ENCODE data around the gene SEPTIN10. TPM values are rescaled to one million over a fixed set of nuclear protein-coding genes. Genes with fewer than 3 reads are reported as not detected.

SEPTIN10 gene
- total RNA-seq, 1 experiment from 2014 or later, result 105 TPM

DNA sequence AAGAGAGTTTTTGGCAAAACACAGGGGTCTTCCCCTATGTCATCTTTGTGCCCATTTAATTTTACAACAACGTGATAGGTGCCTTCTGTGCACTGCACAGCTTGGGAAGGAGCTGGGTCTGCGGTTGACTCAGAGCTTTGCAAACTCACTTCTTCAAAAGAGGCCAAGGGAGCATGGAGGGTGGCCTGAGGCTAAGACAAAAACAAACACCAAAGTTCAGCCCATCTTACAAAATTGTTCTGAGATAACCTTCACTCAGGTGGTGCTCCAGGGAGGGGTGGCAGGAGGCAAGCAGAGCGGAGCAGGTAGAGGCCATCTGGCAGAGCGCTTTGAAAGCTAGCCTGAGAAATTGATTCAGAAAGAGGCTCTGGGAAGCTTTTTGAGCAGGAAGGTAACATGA, 10.2 kb upstream of the SEPTIN10 start:
- Mint-ChIP-seq H3K4me1 (ENCODE audit: insufficient read depth, unreplicated experiment) (no peaks in the 10 kb centered on the region), H3K9me3 (ENCODE audit: unreplicated experiment) (no peaks in the 10 kb centered on the region), H3K27ac (ENCODE audit: low read depth, unreplicated experiment) (no peak overlapping the region), H3K4me3 (ENCODE audit: unreplicated experiment) (no peak overlapping the region), H3K36me3 (ENCODE audit: insufficient read depth, unreplicated experiment) (no peaks in the 10 kb centered on the region), H3K27me3 (ENCODE audit: insufficient read depth, unreplicated experiment) (no peaks in the 10 kb centered on the region)
- BruUV-seq (replicated peaks), result no TSS peak
- POLR2A ChIA-PET, result interaction anchor here (0.7 to 3.0 kb wide), 2 partner anchors 9 to 19 kb away, joined by 3 to 14 read pairs; partner anchors contain the start of genes SEPTIN10 and SOWAHC
- CTCF ChIA-PET, result no interaction called here
- intact Hi-C loops (cut with micrococcal nuclease), result no loop called here
- TF ChIP-seq, protein P1, sequence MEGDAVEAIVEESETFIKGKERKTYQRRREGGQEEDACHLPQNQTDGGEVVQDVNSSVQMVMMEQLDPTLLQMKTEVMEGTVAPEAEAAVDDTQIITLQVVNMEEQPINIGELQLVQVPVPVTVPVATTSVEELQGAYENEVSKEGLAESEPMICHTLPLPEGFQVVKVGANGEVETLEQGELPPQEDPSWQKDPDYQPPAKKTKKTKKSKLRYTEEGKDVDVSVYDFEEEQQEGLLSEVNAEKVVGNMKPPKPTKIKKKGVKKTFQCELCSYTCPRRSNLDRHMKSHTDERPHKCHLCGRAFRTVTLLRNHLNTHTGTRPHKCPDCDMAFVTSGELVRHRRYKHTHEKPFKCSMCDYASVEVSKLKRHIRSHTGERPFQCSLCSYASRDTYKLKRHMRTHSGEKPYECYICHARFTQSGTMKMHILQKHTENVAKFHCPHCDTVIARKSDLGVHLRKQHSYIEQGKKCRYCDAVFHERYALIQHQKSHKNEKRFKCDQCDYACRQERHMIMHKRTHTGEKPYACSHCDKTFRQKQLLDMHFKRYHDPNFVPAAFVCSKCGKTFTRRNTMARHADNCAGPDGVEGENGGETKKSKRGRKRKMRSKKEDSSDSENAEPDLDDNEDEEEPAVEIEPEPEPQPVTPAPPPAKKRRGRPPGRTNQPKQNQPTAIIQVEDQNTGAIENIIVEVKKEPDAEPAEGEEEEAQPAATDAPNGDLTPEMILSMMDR (IDR thresholded peaks at IDR 0.05; ENCODE audit: unreplicated experiment), result no peak
- DNase-seq (ENCODE audit: unreplicated experiment), result no peak

DNA sequence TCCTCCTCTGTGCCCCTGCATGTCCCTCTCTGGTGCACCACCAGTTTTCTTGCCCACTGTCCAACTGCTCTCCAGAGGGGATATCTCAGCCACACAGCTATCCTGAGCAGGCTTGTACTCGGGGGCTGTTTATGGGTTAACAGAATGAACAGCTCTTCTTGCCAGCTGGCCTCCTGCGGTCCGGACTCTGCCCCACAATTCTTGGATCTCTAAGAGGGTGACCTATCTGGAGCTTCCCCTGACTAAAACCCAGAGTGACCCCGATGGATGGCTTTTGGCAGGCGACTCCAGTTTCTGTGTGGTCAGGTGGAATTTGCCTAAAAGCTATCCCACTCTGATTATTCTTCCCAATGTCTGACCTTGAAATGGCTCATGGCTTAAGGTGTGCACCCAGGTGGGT, 9.5 kb upstream of the SEPTIN10 start:
- H3K4me1 Mint-ChIP-seq (ENCODE audit: insufficient read depth, unreplicated experiment), result no peaks in the 10 kb centered on the region
- no peaks in the 10 kb centered on the region for H3K36me3 Mint-ChIP-seq (ENCODE audit: insufficient read depth, unreplicated experiment)
- CTCF ChIA-PET, result no interaction called here
- H3K27me3 Mint-ChIP-seq (ENCODE audit: insufficient read depth, unreplicated experiment), result no peaks in the 10 kb centered on the region
- POLR2A ChIA-PET, result interaction anchor here (0.7 to 3.0 kb wide), 3 partner anchors 9 to 83 kb away, joined by 3 to 14 read pairs (median 3); partner anchors contain the start of genes SEPTIN10 and SOWAHC
- H3K9me3 Mint-ChIP-seq (ENCODE audit: unreplicated experiment), result no peaks in the 10 kb centered on the region
- BruUV-seq (replicated peaks), result no TSS peak
- intact Hi-C loops (cut with micrococcal nuclease), result no loop called here
- no peak overlapping the region for H3K27ac Mint-ChIP-seq (ENCODE audit: low read depth, unreplicated experiment)
- no peak overlapping the region for H3K4me3 Mint-ChIP-seq (ENCODE audit: unreplicated experiment)
- no peak for DNase-seq (ENCODE audit: unreplicated experiment)
- TF ChIP-seq, protein P1 (IDR thresholded peaks at IDR 0.05; ENCODE audit: unreplicated experiment), result no peak

DNA sequence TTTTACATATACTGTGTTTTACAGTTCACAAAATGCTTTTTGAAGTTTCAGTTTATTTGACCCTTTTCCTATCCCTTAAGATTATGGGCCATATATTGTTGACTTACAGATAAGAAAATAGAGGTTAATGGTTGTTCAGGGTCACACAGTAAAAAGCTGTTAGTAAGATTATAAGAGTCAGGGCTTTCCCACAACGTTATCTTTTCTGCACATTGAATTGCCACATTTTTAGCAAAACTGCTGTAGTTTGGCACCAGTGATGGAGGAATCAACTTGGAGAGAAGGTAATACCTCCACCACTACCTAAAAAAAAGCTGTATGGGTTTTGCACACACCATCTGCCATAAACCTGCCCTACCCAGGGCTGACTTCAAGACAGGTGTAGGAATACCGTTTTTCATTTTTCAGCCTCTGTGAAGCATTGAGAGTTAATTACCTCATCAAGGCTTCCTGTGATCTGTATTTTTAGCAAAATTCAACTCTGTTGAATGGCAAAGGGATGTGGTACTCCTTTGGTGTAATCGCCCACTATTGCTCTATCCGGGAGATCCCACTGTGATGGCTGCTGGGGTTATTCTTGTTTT, 5.4 kb upstream of the SEPTIN10 start:
- Mint-ChIP-seq H3K9me3 (ENCODE audit: unreplicated experiment) (no peaks in the 10 kb centered on the region), H3K36me3 (ENCODE audit: insufficient read depth, unreplicated experiment) (peaks cover 8% of the 10 kb centered on the region), H3K4me3 (ENCODE audit: unreplicated experiment) (no peak overlapping the region), H3K4me1 (ENCODE audit: insufficient read depth, unreplicated experiment) (no peaks in the 10 kb centered on the region), H3K27ac (ENCODE audit: low read depth, unreplicated experiment) (no peak overlapping the region), H3K27me3 (ENCODE audit: insufficient read depth, unreplicated experiment) (no peaks in the 10 kb centered on the region)
- no TSS peak for BruUV-seq (replicated peaks)
- ChIA-PET POLR2A (interaction anchor here (1.0 to 2.2 kb wide), 2 partner anchors 58 to 82 kb away, joined by 3 to 5 read pairs; no protein-coding TSS in a partner anchor), CTCF (interaction anchor here (0.5 kb wide), 1 partner anchor 14 kb away, joined by 3 read pairs; no protein-coding TSS in a partner anchor)
- TF ChIP-seq, protein P1 (IDR thresholded peaks at IDR 0.05; ENCODE audit: unreplicated experiment), result no peak
- intact Hi-C loops (cut with micrococcal nuclease), result loop anchor here (5.0 kb wide), 1 partner anchor 43 kb away; no protein-coding TSS in a partner anchor
- no peak for DNase-seq (ENCODE audit: unreplicated experiment)

DNA sequence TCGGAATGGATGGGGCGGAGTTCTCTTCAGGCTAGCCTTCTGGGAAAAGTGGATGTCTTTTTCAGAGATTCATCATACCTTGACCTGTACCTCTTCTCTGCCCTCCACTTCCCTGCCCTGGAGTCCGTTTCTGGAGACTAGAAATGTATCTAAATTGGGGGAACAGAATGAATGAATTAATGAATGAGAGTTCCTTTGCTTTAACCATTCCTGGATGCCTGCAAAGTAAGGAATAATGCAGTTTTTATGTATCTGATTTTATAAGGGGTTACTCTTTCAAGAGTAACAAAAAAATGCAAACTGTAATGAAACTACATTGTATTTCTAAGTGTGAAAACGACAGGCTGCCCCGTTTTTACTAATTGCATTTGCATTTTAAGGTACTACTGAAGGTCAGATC, 2.4 kb upstream of the SEPTIN10 start:
- H3K27ac Mint-ChIP-seq (ENCODE audit: low read depth, unreplicated experiment), result no peak overlapping the region
- POLR2A ChIA-PET, result interaction anchor here (1.1 to 6.1 kb wide), 7 partner anchors 9 to 99 kb away, joined by 4 to 168 read pairs (median 6); no protein-coding TSS in a partner anchor
- no peaks in the 10 kb centered on the region for H3K27me3 Mint-ChIP-seq (ENCODE audit: insufficient read depth, unreplicated experiment)
- no peak for DNase-seq (ENCODE audit: unreplicated experiment)
- intact Hi-C loops (cut with micrococcal nuclease), result loop anchor here (1.0 to 5.0 kb wide), 2 partner anchors 46 to 86 kb away; no protein-coding TSS in a partner anchor
- H3K9me3 Mint-ChIP-seq (ENCODE audit: unreplicated experiment), result no peaks in the 10 kb centered on the region
- no TSS peak for BruUV-seq (replicated peaks)
- TF ChIP-seq, protein P1 (IDR thresholded peaks at IDR 0.05; ENCODE audit: unreplicated experiment), result no peak
- H3K4me3 Mint-ChIP-seq (ENCODE audit: unreplicated experiment), result peak overlapping the region; percentile 96
- H3K4me1 Mint-ChIP-seq (ENCODE audit: insufficient read depth, unreplicated experiment), result peaks cover 7% of the 10 kb centered on the region
- CTCF ChIA-PET, result interaction anchor here (0.8 to 3.0 kb wide), 6 partner anchors 16 to 120 kb away, joined by 3 to 10 read pairs (median 8); no protein-coding TSS in a partner anchor
- H3K36me3 Mint-ChIP-seq (ENCODE audit: insufficient read depth, unreplicated experiment), result peaks cover 8% of the 10 kb centered on the region
